OCI-LY3 (cell line): Measurements from ENCODE around the gene JAML.

Experiments used
- H2AFZ ChIP-seq: fragments of 200-600, 300-600 bp; shearing (Covaris generic); 2 replicates; pipeline ENCODE4 v1.6.0; 2014; ENCODE audit warnings: antibody characterized with exemption, low read depth, low read length
- H3K27ac ChIP-seq: fragments of 200-600, 300-600 bp; sonication (generic); 2 replicates; pipeline ENCODE4 v1.5.1; 2014; ENCODE audit warnings: mild to moderate bottlenecking, low read length, moderate library complexity, mixed read lengths
- H3K27me3 ChIP-seq: fragments of 200-600, 300-600 bp; sonication (generic); 2 replicates; pipeline ENCODE4 v1.6.1; 2014; ENCODE audit warnings: low read depth, low read length, mixed read lengths
- H3K36me3 ChIP-seq: fragments of 200-600, 300-600 bp; sonication (generic); replicated peaks from 2 replicates; pipeline ENCODE3; 2014; ENCODE audit warnings: low read depth, low read length, mixed read lengths
- H3K4me1 ChIP-seq: fragments of 300-600, 200-600 bp; sonication (generic); 2 replicates; pipeline ENCODE4 v1.6.1; 2014; ENCODE audit warnings: low read length, mixed read lengths
- H3K4me2 ChIP-seq: fragments of 200-600, 300-600 bp; sonication (generic); 2 replicates; pipeline ENCODE4 v1.6.1; 2014; ENCODE audit warnings: low read length, mixed read lengths
- H3K4me3 ChIP-seq: fragments of 300-600, 200-600 bp; sonication (generic); 2 replicates; pipeline ENCODE4 v1.5.1; 2014; ENCODE audit warnings: antibody characterized with exemption, mild to moderate bottlenecking, low read length, moderate library complexity
- H3K79me2 ChIP-seq: fragments of 300-600, 200-600 bp; shearing (Covaris generic); 2 replicates; pipeline ENCODE4 v1.6.1; 2014; ENCODE audit warnings: mild to moderate bottlenecking, low read length, mixed read lengths
- H3K9ac ChIP-seq: fragments of 300-600, 200-600 bp; shearing (Covaris generic); 2 replicates; pipeline ENCODE4 v1.6.0; 2014; ENCODE audit warnings: mild to moderate bottlenecking, low read length, moderate library complexity
- H3K9me3 ChIP-seq: fragments of 200-600, 300-600 bp; shearing (Covaris generic); 2 replicates; pipeline ENCODE4 v1.6.1; 2014; ENCODE audit warnings: low read length, mixed read lengths; ENCODE audit not compliant: insufficient read depth
- H4K20me1 ChIP-seq: fragments of 200-600, 300-600 bp; sonication (generic); 2 replicates; pipeline ENCODE4 v1.6.1; 2016; ENCODE audit warnings: low read length, mixed read lengths; ENCODE audit not compliant: insufficient read depth
- CTCF ChIP-seq: fragments of 200-600, 300-600 bp; sonication (generic); IDR thresholded peaks from 2 replicates; pipeline ENCODE4 v1.5.1; 2014; ENCODE audit warnings: antibody characterized with exemption, low read length, low read depth
- EZH2phosphoT487 ChIP-seq: fragments of 200-600 bp; shearing (Covaris generic); IDR thresholded peaks from 2 replicates; pipeline ENCODE4 v1.6.1; 2018; ENCODE audit warnings: antibody characterized with exemption, mixed run types, low read depth

JAML gene

DNA sequence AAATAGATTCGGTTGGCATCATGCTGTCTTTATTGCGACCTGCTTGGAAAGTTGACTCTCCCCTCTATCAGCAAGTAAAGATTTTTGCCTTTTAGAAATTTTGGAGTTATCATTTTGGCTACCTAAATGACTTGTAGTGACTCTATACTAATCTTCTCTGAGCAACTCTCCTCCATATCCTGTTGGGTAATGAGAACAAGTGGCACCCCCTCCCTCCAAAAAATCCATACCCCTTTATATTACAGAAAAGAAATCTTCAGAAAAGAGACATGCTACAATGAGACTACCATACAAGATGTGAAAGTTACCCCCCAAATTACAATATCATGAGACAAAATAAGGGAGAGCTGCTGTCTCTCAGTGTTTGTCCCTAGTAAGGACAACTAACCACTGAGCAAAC lies 1.2 kb downstream of the JAML start:
- Histone ChIP-seq H3K4me3 (no peak overlapping the region), H3K9ac (no peak overlapping the region), H3K79me2 (no peaks in the 10 kb centered on the region), H3K4me2 (no peak overlapping the region), H3K36me3 (no peaks in the 10 kb centered on the region), H3K27ac (no peak overlapping the region), H4K20me1 (no peaks in the 10 kb centered on the region), H3K9me3 (no peaks in the 10 kb centered on the region), H3K27me3 (peaks cover 5% of the 10 kb centered on the region), H2AFZ (no peak overlapping the region), H3K4me1 (peaks cover 28% of the 10 kb centered on the region)
- no peak for TF ChIP-seq CTCF

- H3K36me3 ChIP-seq = no peaks in the 10 kb centered on the region
Measured at GRCh38 chr11:118222437-118222836, 2.4 kb downstream of the JAML start.

DNA sequence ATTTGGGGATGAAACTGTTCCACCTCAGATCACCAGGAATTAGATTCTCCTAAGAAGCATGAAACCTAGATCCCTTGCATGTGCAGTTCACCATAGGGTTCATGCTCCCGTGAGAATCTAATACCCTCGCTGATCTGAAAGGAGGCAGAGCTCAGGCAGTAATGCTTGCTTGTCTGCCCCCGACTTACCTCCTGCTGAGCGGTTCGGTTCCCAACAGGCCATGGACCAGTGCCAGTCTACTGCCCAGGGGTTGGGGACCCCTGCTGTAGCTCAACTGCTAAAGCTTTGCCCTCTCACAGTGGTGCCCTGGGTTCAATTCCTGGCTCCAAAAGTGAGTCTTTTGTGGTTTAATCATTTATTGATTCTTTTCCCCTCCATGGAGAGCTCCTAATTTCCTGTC lies 3.4 kb downstream of the JAML start:
- no peak overlapping the region for H3K4me2 ChIP-seq
- peaks cover 5% of the 10 kb centered on the region for H3K27me3 ChIP-seq
- peaks cover 30% of the 10 kb centered on the region for H3K4me1 ChIP-seq
- H3K79me2 ChIP-seq = no peaks in the 10 kb centered on the region
- no peak overlapping the region for H2AFZ ChIP-seq
- H3K36me3 ChIP-seq = no peaks in the 10 kb centered on the region
- H3K9ac ChIP-seq = no peak overlapping the region
- H3K9me3 ChIP-seq = no peaks in the 10 kb centered on the region
- TF ChIP-seq CTCF (no peak), EZH2phosphoT487 (no peak)
- no peak overlapping the region for H3K4me3 ChIP-seq
- H4K20me1 ChIP-seq = no peaks in the 10 kb centered on the region
- no peak overlapping the region for H3K27ac ChIP-seq

More at GRCh38 chr11:118222437-118222836, 2.4 kb downstream of the JAML start:
- TF ChIP-seq EZH2phosphoT487 = no peak
- no peak for TF ChIP-seq CTCF
- H3K9me3 ChIP-seq = no peaks in the 10 kb centered on the region
- peaks cover 21% of the 10 kb centered on the region for H3K4me1 ChIP-seq
- no peak overlapping the region for H2AFZ ChIP-seq
- no peaks in the 10 kb centered on the region for H4K20me1 ChIP-seq
- no peak overlapping the region for H3K4me3 ChIP-seq
- no peaks in the 10 kb centered on the region for H3K79me2 ChIP-seq
- H3K27me3 ChIP-seq = peaks cover 5% of the 10 kb centered on the region
- no peak overlapping the region for H3K27ac ChIP-seq
- no peak overlapping the region for H3K9ac ChIP-seq
- no peak overlapping the region for H3K4me2 ChIP-seq

DNA sequence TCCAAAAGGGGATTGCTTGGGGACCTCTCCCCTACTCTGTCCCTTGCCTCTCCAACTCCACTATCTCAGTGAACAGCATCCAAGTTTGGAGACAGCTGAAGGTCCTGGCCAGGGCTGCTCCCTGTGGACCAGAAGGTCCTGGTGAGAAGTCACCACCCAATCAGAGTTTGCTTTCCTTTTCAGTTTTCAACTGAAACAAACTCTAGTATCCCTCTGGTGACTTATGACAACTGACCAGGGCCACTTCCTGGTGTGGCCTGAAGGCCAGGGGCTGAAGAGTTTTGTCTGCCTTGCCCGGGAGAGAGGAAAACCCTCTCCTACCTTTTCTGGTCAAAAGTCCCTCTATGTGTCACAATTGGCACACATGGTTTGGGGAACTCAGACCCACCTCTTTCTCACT lies 5.1 kb downstream of the JAML start:
- TF ChIP-seq EZH2phosphoT487 (no peak), CTCF (no peak)
- no peak overlapping the region for H3K9ac ChIP-seq
- H3K4me1 ChIP-seq = peaks cover 39% of the 10 kb centered on the region
- H3K27me3 ChIP-seq = peaks cover 5% of the 10 kb centered on the region
- no peak overlapping the region for H2AFZ ChIP-seq
- H3K36me3 ChIP-seq = no peaks in the 10 kb centered on the region
- no peaks in the 10 kb centered on the region for H4K20me1 ChIP-seq
- H3K4me3 ChIP-seq = no peak overlapping the region
- no peaks in the 10 kb centered on the region for H3K79me2 ChIP-seq
- H3K27ac ChIP-seq = no peak overlapping the region
- H3K9me3 ChIP-seq = no peaks in the 10 kb centered on the region
- H3K4me2 ChIP-seq = no peak overlapping the region
